GM23338 (cell line): ENCODE data around the gene TGFBR1. TPM values are rescaled to one million over a fixed set of nuclear protein-coding genes. Genes with fewer than 3 reads are reported as not detected.

Experiments
- ATAC-seq: fragments of 200-7000 bp; cut with Tn5 transposase; 3 replicates; pipeline ENCODE4 v1.9.1; 2020
- DNase-seq: peaks from one replicate; pipeline ENCODE4 v3.0.0-alpha.2; 2015; ENCODE audit warnings: low spot score
- H2AFZ ChIP-seq: fragments of 200-600 bp; sonication (generic); 2 replicates; pipeline ENCODE4 v1.8.0; 2016; ENCODE audit warnings: antibody characterized with exemption, mild to moderate bottlenecking, moderate library complexity
- H3F3A ChIP-seq: fragments of 200-600 bp; sonication (generic); replicated peaks from 2 replicates; pipeline ENCODE4 v1.8.0; 2017; ENCODE audit warnings: antibody characterized with exemption, mixed run types, low read depth
- H3K27ac ChIP-seq: fragments of 200-600 bp; sonication (generic); 2 replicates; pipeline ENCODE4 v1.6.1; 2016; ENCODE audit warnings: low read depth
- H3K27me3 ChIP-seq: fragments of 200-600 bp; sonication (generic); 2 replicates; pipeline ENCODE4 v1.8.0; 2016; ENCODE audit warnings: mild to moderate bottlenecking, mixed run types, moderate library complexity; ENCODE audit not compliant: insufficient read depth
- H3K36me3 ChIP-seq: fragments of 200-600 bp; sonication (generic); 2 replicates; pipeline ENCODE4 v1.8.0; 2016; ENCODE audit warnings: mild to moderate bottlenecking; ENCODE audit not compliant: insufficient read depth
- H3K4me1 ChIP-seq: fragments of 200-600 bp; sonication (generic); 2 replicates; pipeline ENCODE4 v1.8.0; 2016; ENCODE audit warnings: mild to moderate bottlenecking, moderate library complexity; ENCODE audit not compliant: insufficient read depth
- H3K4me2 ChIP-seq: fragments of 200-600 bp; sonication (generic); 2 replicates; pipeline ENCODE4 v1.7.1; 2017; ENCODE audit warnings: mixed run types
- H3K4me3 ChIP-seq: fragments of 200-600 bp; sonication (generic); 2 replicates; pipeline ENCODE4 v1.6.1; 2016; ENCODE audit warnings: mixed run types
- H3K79me2 ChIP-seq: fragments of 200-600 bp; sonication (generic); replicated peaks from 2 replicates; pipeline ENCODE4 v1.8.0; 2017; ENCODE audit warnings: mild to moderate bottlenecking; ENCODE audit not compliant: insufficient read depth
- H3K9me2 ChIP-seq: fragments of 200-600 bp; sonication (generic); 2 replicates; pipeline ENCODE4 v1.8.0; 2017; ENCODE audit not compliant: insufficient read depth
- H4K20me1 ChIP-seq: fragments of 200-600 bp; sonication (generic); replicated peaks from 2 replicates; pipeline ENCODE4 v1.8.0; 2017; ENCODE audit warnings: mild to moderate bottlenecking; ENCODE audit not compliant: insufficient read depth
- H3K27ac Mint-ChIP-seq: 2 replicates; pipeline ENCODE4 v1.8.0; 2020; ENCODE audit warnings: inconsistent platforms, mild to moderate bottlenecking, moderate library complexity, mixed read lengths
- H3K27me3 Mint-ChIP-seq: 3 replicates; pipeline ENCODE4 v1.8.0; 2022; ENCODE audit warnings: low read depth, mild to moderate bottlenecking, moderate library complexity, mixed read lengths, inconsistent platforms; ENCODE audit not compliant: insufficient read depth, poor library complexity
- H3K36me3 Mint-ChIP-seq: 3 replicates; pipeline ENCODE4 v1.8.0; 2021; ENCODE audit warnings: low read depth, mild to moderate bottlenecking, inconsistent platforms, moderate library complexity, mixed read lengths
- H3K4me1 Mint-ChIP-seq: 3 replicates; pipeline ENCODE4 v1.8.0; 2020; ENCODE audit warnings: mild to moderate bottlenecking, inconsistent platforms, mixed read lengths
- H3K4me3 Mint-ChIP-seq: 3 replicates; pipeline ENCODE4 v1.8.0; 2021; ENCODE audit warnings: moderate library complexity, mild to moderate bottlenecking, inconsistent platforms, mixed read lengths
- H3K9me3 Mint-ChIP-seq: 3 replicates; pipeline ENCODE4 v1.8.0; 2020; ENCODE audit warnings: moderate library complexity, mild to moderate bottlenecking, inconsistent platforms, mixed read lengths
- CREB1 ChIP-seq: fragments of 250-450 bp; sonication (Bioruptor Pico); IDR thresholded peaks from 2 replicates; pipeline ENCODE4 v1.5.0; 2020; ENCODE audit warnings: low read depth, mild to moderate bottlenecking, moderate library complexity
- EZH2 ChIP-seq: fragments of 200-600 bp; sonication (generic); IDR thresholded peaks from one replicate; pipeline ENCODE4 v1.8.0; 2017; ENCODE audit warnings: antibody characterized with exemption, mild to moderate bottlenecking, low read depth; ENCODE audit not compliant: unreplicated experiment
- EZH2phosphoT487 ChIP-seq: fragments of 200-600 bp; sonication (generic); IDR thresholded peaks from one replicate; pipeline ENCODE4 v1.8.1; 2018; ENCODE audit warnings: antibody characterized with exemption; ENCODE audit not compliant: unreplicated experiment
- JUNB ChIP-seq: IDR thresholded peaks from one replicate; pipeline ENCODE4 v1.6.1; 2016; ENCODE audit warnings: antibody characterized with exemption; ENCODE audit not compliant: unreplicated experiment
- STAT1 ChIP-seq: IDR thresholded peaks from one replicate; pipeline ENCODE4 v1.6.1; 2016; ENCODE audit warnings: antibody characterized with exemption; ENCODE audit not compliant: unreplicated experiment
- ZNF114 ChIP-seq: fragments of 250-450 bp; sonication (Bioruptor Pico); IDR thresholded peaks from 2 replicates; pipeline ENCODE4 v1.5.0; 2020; ENCODE audit warnings: mild to moderate bottlenecking, moderate library complexity
- ZNF331 ChIP-seq: fragments of 250-450 bp; sonication (Bioruptor Pico); IDR thresholded peaks from 2 replicates; pipeline ENCODE4 v1.5.0; 2020; ENCODE audit warnings: low read depth, mild to moderate bottlenecking, moderate library complexity
- polyA plus RNA-seq: library from polyadenylated mRNA; unstranded; fragments of >200 nt; fragmentation: Nextera tagmentation; extraction: Ambion mirVana; gene quantifications from 2 replicates; pipeline ENCODE4 v1.2.1, GENCODE V29; 2016
- total RNA-seq: library from RNA; depleted of rRNA; stranded (reverse); fragments of >200 nt; shearing (Covaris generic); gene quantifications from 2 replicates; pipeline ENCODE4 v1.2.3, GENCODE V29; 2014
- TF ChIP-seq, protein P1 (sequence below), 2 experiments: fragments of 200-600 bp in 1 of 2; sonication (generic) in 1 of 2; conservative IDR thresholded peaks; 2 replicates each; pipeline versions ENCODE4 v1.5.1 to v1.6.1; 2016 to 2017; ENCODE audit warnings: antibody characterized with exemption in 2 of 2, low read depth in 2 of 2, mild to moderate bottlenecking in 2 of 2, moderate library complexity in 1 of 2
- TF ChIP-seq, protein P2 (sequence below): fragments of 250-450 bp; sonication (Bioruptor Pico); IDR thresholded peaks from 2 replicates; pipeline ENCODE4 v1.5.0; 2020; ENCODE audit warnings: mild to moderate bottlenecking, moderate library complexity
- TF ChIP-seq, protein P3 (sequence below): IDR thresholded peaks from 2 replicates; pipeline ENCODE4 v1.6.1; 2016; ENCODE audit warnings: antibody characterized with exemption

Gene TGFBR1
- total and polyA plus RNA-seq, 2 experiments from 2014 or later: 9.3 to 40.2 TPM

DNA sequence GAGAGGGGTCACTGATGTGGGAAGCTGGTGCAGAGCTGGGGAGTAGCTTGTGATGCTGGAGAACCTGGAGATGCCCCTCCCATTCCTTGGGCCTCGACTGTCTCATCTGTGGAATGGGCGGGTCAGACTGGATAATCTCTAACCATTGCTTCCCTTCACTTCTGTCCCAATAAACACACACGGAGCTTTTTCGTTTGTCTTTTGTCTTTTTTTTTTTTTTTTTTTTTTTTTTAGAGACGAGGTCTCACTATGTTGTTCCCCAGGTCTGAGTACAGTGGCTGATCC is 80.4 kb downstream of the TGFBR1 start (continued):
- TF ChIP-seq, protein P1, sequence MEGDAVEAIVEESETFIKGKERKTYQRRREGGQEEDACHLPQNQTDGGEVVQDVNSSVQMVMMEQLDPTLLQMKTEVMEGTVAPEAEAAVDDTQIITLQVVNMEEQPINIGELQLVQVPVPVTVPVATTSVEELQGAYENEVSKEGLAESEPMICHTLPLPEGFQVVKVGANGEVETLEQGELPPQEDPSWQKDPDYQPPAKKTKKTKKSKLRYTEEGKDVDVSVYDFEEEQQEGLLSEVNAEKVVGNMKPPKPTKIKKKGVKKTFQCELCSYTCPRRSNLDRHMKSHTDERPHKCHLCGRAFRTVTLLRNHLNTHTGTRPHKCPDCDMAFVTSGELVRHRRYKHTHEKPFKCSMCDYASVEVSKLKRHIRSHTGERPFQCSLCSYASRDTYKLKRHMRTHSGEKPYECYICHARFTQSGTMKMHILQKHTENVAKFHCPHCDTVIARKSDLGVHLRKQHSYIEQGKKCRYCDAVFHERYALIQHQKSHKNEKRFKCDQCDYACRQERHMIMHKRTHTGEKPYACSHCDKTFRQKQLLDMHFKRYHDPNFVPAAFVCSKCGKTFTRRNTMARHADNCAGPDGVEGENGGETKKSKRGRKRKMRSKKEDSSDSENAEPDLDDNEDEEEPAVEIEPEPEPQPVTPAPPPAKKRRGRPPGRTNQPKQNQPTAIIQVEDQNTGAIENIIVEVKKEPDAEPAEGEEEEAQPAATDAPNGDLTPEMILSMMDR (conservative IDR thresholded peaks at IDR 0.05; ENCODE audit: low read depth in 2 of 2): no peak
- no peak for TF ChIP-seq ZNF114 (CRISPR knock-in tag)
- no peak for TF ChIP-seq CREB1 (CRISPR knock-in tag)
- TF ChIP-seq STAT1: no peak
- TF ChIP-seq EZH2: no peak
- TF ChIP-seq JUNB: no peak
- TF ChIP-seq ZNF331: no peak
- TF ChIP-seq, protein P2, sequence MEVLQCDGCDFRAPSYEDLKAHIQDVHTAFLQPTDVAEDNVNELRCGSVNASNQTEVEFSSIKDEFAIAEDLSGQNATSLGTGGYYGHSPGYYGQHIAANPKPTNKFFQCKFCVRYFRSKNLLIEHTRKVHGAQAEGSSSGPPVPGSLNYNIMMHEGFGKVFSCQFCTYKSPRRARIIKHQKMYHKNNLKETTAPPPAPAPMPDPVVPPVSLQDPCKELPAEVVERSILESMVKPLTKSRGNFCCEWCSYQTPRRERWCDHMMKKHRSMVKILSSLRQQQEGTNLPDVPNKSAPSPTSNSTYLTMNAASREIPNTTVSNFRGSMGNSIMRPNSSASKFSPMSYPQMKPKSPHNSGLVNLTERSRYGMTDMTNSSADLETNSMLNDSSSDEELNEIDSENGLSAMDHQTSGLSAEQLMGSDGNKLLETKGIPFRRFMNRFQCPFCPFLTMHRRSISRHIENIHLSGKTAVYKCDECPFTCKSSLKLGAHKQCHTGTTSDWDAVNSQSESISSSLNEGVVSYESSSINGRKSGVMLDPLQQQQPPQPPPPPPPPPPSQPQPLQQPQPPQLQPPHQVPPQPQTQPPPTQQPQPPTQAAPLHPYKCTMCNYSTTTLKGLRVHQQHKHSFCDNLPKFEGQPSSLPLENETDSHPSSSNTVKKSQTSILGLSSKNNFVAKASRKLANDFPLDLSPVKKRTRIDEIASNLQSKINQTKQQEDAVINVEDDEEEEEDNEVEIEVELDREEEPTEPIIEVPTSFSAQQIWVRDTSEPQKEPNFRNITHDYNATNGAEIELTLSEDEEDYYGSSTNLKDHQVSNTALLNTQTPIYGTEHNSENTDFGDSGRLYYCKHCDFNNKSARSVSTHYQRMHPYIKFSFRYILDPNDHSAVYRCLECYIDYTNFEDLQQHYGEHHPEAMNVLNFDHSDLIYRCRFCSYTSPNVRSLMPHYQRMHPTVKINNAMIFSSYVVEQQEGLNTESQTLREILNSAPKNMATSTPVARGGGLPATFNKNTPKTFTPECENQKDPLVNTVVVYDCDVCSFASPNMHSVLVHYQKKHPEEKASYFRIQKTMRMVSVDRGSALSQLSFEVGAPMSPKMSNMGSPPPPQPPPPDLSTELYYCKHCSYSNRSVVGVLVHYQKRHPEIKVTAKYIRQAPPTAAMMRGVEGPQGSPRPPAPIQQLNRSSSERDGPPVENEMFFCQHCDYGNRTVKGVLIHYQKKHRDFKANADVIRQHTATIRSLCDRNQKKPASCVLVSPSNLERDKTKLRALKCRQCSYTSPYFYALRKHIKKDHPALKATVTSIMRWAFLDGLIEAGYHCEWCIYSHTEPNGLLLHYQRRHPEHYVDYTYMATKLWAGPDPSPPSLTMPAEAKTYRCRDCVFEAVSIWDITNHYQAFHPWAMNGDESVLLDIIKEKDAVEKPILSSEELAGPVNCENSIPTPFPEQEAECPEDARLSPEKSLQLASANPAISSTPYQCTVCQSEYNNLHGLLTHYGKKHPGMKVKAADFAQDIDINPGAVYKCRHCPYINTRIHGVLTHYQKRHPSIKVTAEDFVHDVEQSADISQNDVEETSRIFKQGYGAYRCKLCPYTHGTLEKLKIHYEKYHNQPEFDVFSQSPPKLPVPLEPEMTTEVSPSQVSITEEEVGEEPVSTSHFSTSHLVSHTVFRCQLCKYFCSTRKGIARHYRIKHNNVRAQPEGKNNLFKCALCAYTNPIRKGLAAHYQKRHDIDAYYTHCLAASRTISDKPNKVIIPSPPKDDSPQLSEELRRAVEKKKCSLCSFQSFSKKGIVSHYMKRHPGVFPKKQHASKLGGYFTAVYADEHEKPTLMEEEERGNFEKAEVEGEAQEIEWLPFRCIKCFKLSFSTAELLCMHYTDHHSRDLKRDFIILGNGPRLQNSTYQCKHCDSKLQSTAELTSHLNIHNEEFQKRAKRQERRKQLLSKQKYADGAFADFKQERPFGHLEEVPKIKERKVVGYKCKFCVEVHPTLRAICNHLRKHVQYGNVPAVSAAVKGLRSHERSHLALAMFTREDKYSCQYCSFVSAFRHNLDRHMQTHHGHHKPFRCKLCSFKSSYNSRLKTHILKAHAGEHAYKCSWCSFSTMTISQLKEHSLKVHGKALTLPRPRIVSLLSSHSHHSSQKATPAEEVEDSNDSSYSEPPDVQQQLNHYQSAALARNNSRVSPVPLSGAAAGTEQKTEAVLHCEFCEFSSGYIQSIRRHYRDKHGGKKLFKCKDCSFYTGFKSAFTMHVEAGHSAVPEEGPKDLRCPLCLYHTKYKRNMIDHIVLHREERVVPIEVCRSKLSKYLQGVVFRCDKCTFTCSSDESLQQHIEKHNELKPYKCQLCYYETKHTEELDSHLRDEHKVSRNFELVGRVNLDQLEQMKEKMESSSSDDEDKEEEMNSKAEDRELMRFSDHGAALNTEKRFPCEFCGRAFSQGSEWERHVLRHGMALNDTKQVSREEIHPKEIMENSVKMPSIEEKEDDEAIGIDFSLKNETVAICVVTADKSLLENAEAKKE (CRISPR knock-in tag): no peak

DNA sequence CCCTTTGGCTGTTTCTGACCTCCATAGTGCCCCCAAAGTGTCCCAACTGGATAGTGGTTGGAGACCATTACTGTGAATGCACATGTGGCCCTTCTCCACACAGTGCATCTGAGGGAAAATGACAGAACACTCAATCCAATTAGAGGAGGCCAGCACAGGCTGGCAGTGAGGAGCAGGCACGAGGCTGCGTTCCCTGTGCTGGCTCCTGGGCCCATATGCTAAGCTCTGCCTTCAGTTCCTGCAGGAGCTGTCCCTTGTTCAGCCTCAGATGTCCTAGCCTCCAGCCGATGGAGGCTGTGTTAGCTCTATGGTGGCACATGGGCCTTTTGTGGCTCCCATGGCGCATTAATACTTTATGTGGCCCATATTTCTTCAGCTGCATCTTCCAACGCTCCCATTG is 81.0 kb downstream of the TGFBR1 start:
- no peak for DNase-seq
- no peaks in the 10 kb centered on the region for H3K36me3 ChIP-seq
- Mint-ChIP-seq H3K9me3 (no peaks in the 10 kb centered on the region), H3K36me3 (no peaks in the 10 kb centered on the region), H3K27ac (no peak overlapping the region), H3K4me1 (peaks cover 14% of the 10 kb centered on the region), H3K27me3 (peaks cover 4% of the 10 kb centered on the region), H3K4me3 (no peak overlapping the region)
- H3K9me2 ChIP-seq: no peaks in the 10 kb centered on the region
- no peak overlapping the region for H3K4me2 ChIP-seq
- no peaks in the 10 kb centered on the region for H3F3A ChIP-seq
- no peak overlapping the region for H3K27ac ChIP-seq
- ATAC-seq: no peak
- H4K20me1 ChIP-seq: no peaks in the 10 kb centered on the region
- no peaks in the 10 kb centered on the region for H3K79me2 ChIP-seq
- peak overlapping the region; percentile 14; the same call in 1 of the 2 replicates for H2AFZ ChIP-seq
- H3K27me3 ChIP-seq: no peaks in the 10 kb centered on the region
- H3K4me3 ChIP-seq: no peak overlapping the region
- peaks cover 13% of the 10 kb centered on the region for H3K4me1 ChIP-seq
- TF ChIP-seq EZH2phosphoT487 (no peak), EZH2 (no peak), STAT1 (no peak)
- TF ChIP-seq, protein P3, sequence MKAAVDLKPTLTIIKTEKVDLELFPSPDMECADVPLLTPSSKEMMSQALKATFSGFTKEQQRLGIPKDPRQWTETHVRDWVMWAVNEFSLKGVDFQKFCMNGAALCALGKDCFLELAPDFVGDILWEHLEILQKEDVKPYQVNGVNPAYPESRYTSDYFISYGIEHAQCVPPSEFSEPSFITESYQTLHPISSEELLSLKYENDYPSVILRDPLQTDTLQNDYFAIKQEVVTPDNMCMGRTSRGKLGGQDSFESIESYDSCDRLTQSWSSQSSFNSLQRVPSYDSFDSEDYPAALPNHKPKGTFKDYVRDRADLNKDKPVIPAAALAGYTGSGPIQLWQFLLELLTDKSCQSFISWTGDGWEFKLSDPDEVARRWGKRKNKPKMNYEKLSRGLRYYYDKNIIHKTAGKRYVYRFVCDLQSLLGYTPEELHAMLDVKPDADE: no peak
